Fibroblast of lung (primary cell): Measurements from ENCODE around the gene EDC3. TPM values are rescaled to one million over a fixed set of nuclear protein-coding genes. Genes with fewer than 3 reads are reported as not detected.

Experiments
- DNase-seq, 2 donors: peaks; one replicate each; pipeline versions ENCODE4 v3.0.0 to v3.0.0-alpha.2; 2010; ENCODE audit warnings: low read depth in 2 of 2
- H2AFZ ChIP-seq: 2 replicates; pipeline ENCODE4 v1.5.1; 2012; ENCODE audit warnings: low read length, control low read depth, inconsistent platforms
- H3K27ac ChIP-seq: 2 replicates; pipeline ENCODE4 v1.5.1; 2011; ENCODE audit warnings: low read length, control low read depth; ENCODE audit not compliant: insufficient read depth
- H3K27me3 ChIP-seq: 2 replicates; pipeline ENCODE4 v1.5.1; 2011; ENCODE audit warnings: mild to moderate bottlenecking, low read length; ENCODE audit not compliant: control insufficient read depth, insufficient read depth
- H3K36me3 ChIP-seq: 2 replicates; pipeline ENCODE4 v1.5.1; 2011; ENCODE audit warnings: low read length; ENCODE audit not compliant: control insufficient read depth, insufficient read depth
- H3K4me1 ChIP-seq: 2 replicates; pipeline ENCODE4 v1.5.1; 2011; ENCODE audit warnings: low read length; ENCODE audit not compliant: control insufficient read depth, insufficient read depth; ENCODE audit errors: extremely low read depth
- H3K4me2 ChIP-seq: 2 replicates; pipeline ENCODE4 v1.5.1; 2011; ENCODE audit warnings: low read length, control low read depth; ENCODE audit not compliant: insufficient read depth; ENCODE audit errors: extremely low read depth
- H3K4me3 ChIP-seq, 4 experiments: fragments of 200-600 bp in 1 of 4; sonication (generic) in 1 of 4; replicated peaks in 1 of 4; 2 replicates each; pipeline ENCODE4 v1.5.1; 2011 to 2016; ENCODE audit warnings: low read length in 4 of 4, low read depth in 3 of 4, mild to moderate bottlenecking in 3 of 4, control low read depth in 2 of 4, inconsistent platforms in 1 of 4, mixed read lengths in 1 of 4; ENCODE audit not compliant: insufficient read depth in 1 of 4; ENCODE audit errors: control extremely low read depth in 1 of 4
- H3K79me2 ChIP-seq: 2 replicates; pipeline ENCODE4 v1.5.1; 2012; ENCODE audit warnings: mild to moderate bottlenecking, low read length, inconsistent platforms; ENCODE audit not compliant: control insufficient read depth, insufficient read depth
- H3K9ac ChIP-seq: 2 replicates; pipeline ENCODE4 v1.5.1; 2011; ENCODE audit warnings: mild to moderate bottlenecking, low read length, control low read depth; ENCODE audit not compliant: insufficient read depth
- H3K9me3 ChIP-seq: 2 replicates; pipeline ENCODE4 v1.5.1; 2012; ENCODE audit warnings: low read depth, low read length; ENCODE audit not compliant: control insufficient read depth, insufficient read depth
- H4K20me1 ChIP-seq: 2 replicates; pipeline ENCODE4 v1.5.1; 2011; ENCODE audit warnings: low read length; ENCODE audit not compliant: control insufficient read depth, insufficient read depth; ENCODE audit errors: extremely low read depth
- CTCF ChIP-seq, 2 donors: IDR thresholded peaks in 1 of 2; conservative IDR thresholded peaks in 1 of 2; 1 replicate in 1 of 2; 2 replicates in 1 of 2; pipeline ENCODE4 v1.5.1; 2011 to 2012; ENCODE audit warnings: low read length in 2 of 2, control low read depth in 1 of 2, inconsistent platforms in 1 of 2, low read depth in 1 of 2, mild to moderate bottlenecking in 1 of 2
- EZH2 ChIP-seq: IDR thresholded peaks from 2 replicates; pipeline ENCODE4 v1.5.1; 2012; ENCODE audit warnings: low read length, control low read depth, mild to moderate bottlenecking; ENCODE audit errors: missing control alignments
- polyA plus RNA-seq, 2 donors: library from polyadenylated mRNA; depleted of rRNA in 1 of 2; stranded (reverse) in 1 of 2; unstranded in 1 of 2; fragments of >200 nt; gene quantifications; 2 replicates each; pipeline ENCODE4 v1.2.1, GENCODE V29; 2011 to 2012; ENCODE audit warnings: missing spikeins in 1 of 2
- total RNA-seq: library from RNA; depleted of rRNA; stranded (reverse); fragments of >200 nt; gene quantifications from 2 replicates; pipeline ENCODE4 v1.2.1, GENCODE V29; 2014

Gene EDC3
- total and polyA plus RNA-seq, 2 donors (not counting 1 experiment from before 2014, with no cell fraction given) = 8.9 to 25.8 TPM

DNA sequence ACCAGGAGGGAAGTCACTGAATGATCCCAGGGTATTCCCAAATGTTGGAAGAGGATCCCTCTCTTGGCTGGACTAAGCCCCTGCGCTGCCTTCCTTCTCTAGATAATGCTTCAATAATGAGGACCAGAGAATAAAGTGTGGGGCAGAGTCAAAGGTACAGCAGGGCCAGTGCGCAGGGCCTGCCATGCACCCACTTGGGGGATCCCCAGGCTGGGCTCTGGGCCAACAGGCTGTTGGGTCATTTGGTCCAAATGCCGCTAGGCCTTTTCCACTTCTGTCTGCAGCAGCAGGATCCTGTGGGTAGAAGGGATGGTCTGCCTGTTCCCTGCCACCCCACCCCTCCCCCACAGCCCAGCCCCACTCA, 85.9 kb downstream of the EDC3 start:
- Histone ChIP-seq H3K4me2 (no peak overlapping the region), H3K27ac (no peak overlapping the region), H4K20me1 (no peaks in the 10 kb centered on the region), H3K36me3 (no peaks in the 10 kb centered on the region), H3K9ac (no peak overlapping the region), H3K4me1 (no peaks in the 10 kb centered on the region), H3K4me3 (no peak overlapping the region), H2AFZ (no peak overlapping the region), H3K9me3 (no peaks in the 10 kb centered on the region), H3K27me3 (peaks cover 24% of the 10 kb centered on the region), H3K79me2 (no peaks in the 10 kb centered on the region)
- TF ChIP-seq EZH2 (no peak), CTCF (conservative IDR thresholded peaks at IDR 0.05 in 1 of 2, IDR thresholded peaks at IDR 0.05 in 1 of 2; ENCODE audit: low read depth in 1 of 2, low read length in 2 of 2) (no peak)
- DNase-seq = no peak

- TF ChIP-seq EZH2 (no peak), CTCF (conservative IDR thresholded peaks at IDR 0.05 in 1 of 2, IDR thresholded peaks at IDR 0.05 in 1 of 2; ENCODE audit: low read depth in 1 of 2, low read length in 2 of 2) (no peak)
- Histone ChIP-seq H4K20me1 (no peaks in the 10 kb centered on the region), H3K27me3 (peaks cover 24% of the 10 kb centered on the region), H3K9me3 (no peaks in the 10 kb centered on the region), H2AFZ (no peak overlapping the region), H3K27ac (no peak overlapping the region), H3K9ac (no peak overlapping the region), H3K4me1 (no peaks in the 10 kb centered on the region), H3K4me2 (no peak overlapping the region), H3K79me2 (no peaks in the 10 kb centered on the region), H3K36me3 (no peaks in the 10 kb centered on the region), H3K4me3 (no peak overlapping the region)
- no peak for DNase-seq
Measured at GRCh38 chr15:74608786-74609185, 87.0 kb downstream of the EDC3 start.

- TF ChIP-seq EZH2 = no peak
- TF ChIP-seq CTCF (conservative IDR thresholded peaks at IDR 0.05 in 1 of 2, IDR thresholded peaks at IDR 0.05 in 1 of 2; ENCODE audit: low read depth in 1 of 2, low read length in 2 of 2) = no peak
- Histone ChIP-seq H3K36me3 (no peaks in the 10 kb centered on the region), H3K4me2 (no peak overlapping the region), H3K9ac (no peak overlapping the region), H3K27ac (no peak overlapping the region), H2AFZ (no peak overlapping the region), H3K27me3 (peaks cover 8% of the 10 kb centered on the region), H3K79me2 (no peaks in the 10 kb centered on the region), H3K4me3 (no peak overlapping the region), H4K20me1 (no peaks in the 10 kb centered on the region), H3K9me3 (no peaks in the 10 kb centered on the region), H3K4me1 (no peaks in the 10 kb centered on the region)
- no peak for DNase-seq
Measured at GRCh38 chr15:74605795-74606150, 90.1 kb downstream of the EDC3 start.
